Prostate gland (tissue), 2 donors: Measurements from ENCODE around the gene UQCRQ.

ENCODE experiments used
- CTCF ChIP-seq, 4 experiments: fragments of 200-600 bp in 2 of 4; fragments of 450-650 bp in 2 of 4; sonication (generic) in 2 of 4; IDR thresholded peaks; 1 replicate in 3 of 4; 2 replicates in 1 of 4; pipeline ENCODE4 v1.5.1; 2016 to 2019; ENCODE audit warnings: antibody characterized with exemption in 4 of 4, mild to moderate bottlenecking in 2 of 4, moderate library complexity in 2 of 4
- POLR2A ChIP-seq: fragments of 450-650 bp; IDR thresholded peaks from one replicate; pipeline ENCODE4 v1.6.1; 2016; ENCODE audit warnings: antibody characterized with exemption, mild to moderate bottlenecking
- POLR2AphosphoS5 ChIP-seq: sonication (generic); formaldehyde crosslinking; IDR thresholded peaks from one replicate; pipeline ENCODE4 v1.6.1; 2017; ENCODE audit warnings: antibody characterized with exemption

GRCh38 chr5:132824426-132824825, 42.0 kb upstream of the UQCRQ start:
- TF ChIP-seq CTCF (IDR thresholded peaks at IDR 0.05) (no peak), POLR2AphosphoS5 (no peak), POLR2A (no peak)
